OCI-LY3 (cell line): ENCODE results near the gene MAP3K5.

Source experiments
- H2AFZ ChIP-seq: fragments of 200-600, 300-600 bp; shearing (Covaris generic); 2 replicates; pipeline ENCODE4 v1.6.0; 2014; ENCODE audit warnings: antibody characterized with exemption, low read depth, low read length
- H3K27ac ChIP-seq: fragments of 200-600, 300-600 bp; sonication (generic); 2 replicates; pipeline ENCODE4 v1.5.1; 2014; ENCODE audit warnings: mild to moderate bottlenecking, low read length, moderate library complexity, mixed read lengths
- H3K27me3 ChIP-seq: fragments of 200-600, 300-600 bp; sonication (generic); 2 replicates; pipeline ENCODE4 v1.6.1; 2014; ENCODE audit warnings: low read depth, low read length, mixed read lengths
- H3K36me3 ChIP-seq: fragments of 200-600, 300-600 bp; sonication (generic); replicated peaks from 2 replicates; pipeline ENCODE3; 2014; ENCODE audit warnings: low read depth, low read length, mixed read lengths
- H3K4me1 ChIP-seq: fragments of 300-600, 200-600 bp; sonication (generic); 2 replicates; pipeline ENCODE4 v1.6.1; 2014; ENCODE audit warnings: low read length, mixed read lengths
- H3K4me2 ChIP-seq: fragments of 200-600, 300-600 bp; sonication (generic); 2 replicates; pipeline ENCODE4 v1.6.1; 2014; ENCODE audit warnings: low read length, mixed read lengths
- H3K4me3 ChIP-seq: fragments of 300-600, 200-600 bp; sonication (generic); 2 replicates; pipeline ENCODE4 v1.5.1; 2014; ENCODE audit warnings: antibody characterized with exemption, mild to moderate bottlenecking, low read length, moderate library complexity
- H3K79me2 ChIP-seq: fragments of 300-600, 200-600 bp; shearing (Covaris generic); 2 replicates; pipeline ENCODE4 v1.6.1; 2014; ENCODE audit warnings: mild to moderate bottlenecking, low read length, mixed read lengths
- H3K9ac ChIP-seq: fragments of 300-600, 200-600 bp; shearing (Covaris generic); 2 replicates; pipeline ENCODE4 v1.6.0; 2014; ENCODE audit warnings: mild to moderate bottlenecking, low read length, moderate library complexity
- H3K9me3 ChIP-seq: fragments of 200-600, 300-600 bp; shearing (Covaris generic); 2 replicates; pipeline ENCODE4 v1.6.1; 2014; ENCODE audit warnings: low read length, mixed read lengths; ENCODE audit not compliant: insufficient read depth
- H4K20me1 ChIP-seq: fragments of 200-600, 300-600 bp; sonication (generic); 2 replicates; pipeline ENCODE4 v1.6.1; 2016; ENCODE audit warnings: low read length, mixed read lengths; ENCODE audit not compliant: insufficient read depth
- CTCF ChIP-seq: fragments of 200-600, 300-600 bp; sonication (generic); IDR thresholded peaks from 2 replicates; pipeline ENCODE4 v1.5.1; 2014; ENCODE audit warnings: antibody characterized with exemption, low read length, low read depth
- EZH2phosphoT487 ChIP-seq: fragments of 200-600 bp; shearing (Covaris generic); IDR thresholded peaks from 2 replicates; pipeline ENCODE4 v1.6.1; 2018; ENCODE audit warnings: antibody characterized with exemption, mixed run types, low read depth

MAP3K5 gene

GRCh38 chr6:136614994-136615393 is 177.3 kb downstream of the MAP3K5 start:
- H3K79me2 ChIP-seq = no peaks in the 10 kb centered on the region
- TF ChIP-seq EZH2phosphoT487 (no peak), CTCF (no peak)
- no peak overlapping the region for H3K27ac ChIP-seq
- H2AFZ ChIP-seq = no peak overlapping the region
- no peaks in the 10 kb centered on the region for H3K27me3 ChIP-seq
- H3K4me2 ChIP-seq = no peak overlapping the region
- H3K9me3 ChIP-seq = no peaks in the 10 kb centered on the region
- H4K20me1 ChIP-seq = no peaks in the 10 kb centered on the region
- no peaks in the 10 kb centered on the region for H3K4me1 ChIP-seq
- H3K36me3 ChIP-seq = no peaks in the 10 kb centered on the region
- no peak overlapping the region for H3K9ac ChIP-seq
- H3K4me3 ChIP-seq = no peak overlapping the region

- Histone ChIP-seq H4K20me1 (no peaks in the 10 kb centered on the region), H3K4me1 (no peaks in the 10 kb centered on the region), H3K4me3 (no peak overlapping the region), H2AFZ (no peak overlapping the region), H3K27ac (no peak overlapping the region), H3K27me3 (no peaks in the 10 kb centered on the region), H3K9ac (no peak overlapping the region), H3K79me2 (no peaks in the 10 kb centered on the region), H3K9me3 (no peaks in the 10 kb centered on the region), H3K4me2 (no peak overlapping the region), H3K36me3 (no peaks in the 10 kb centered on the region)
- no peak for TF ChIP-seq CTCF
- no peak for TF ChIP-seq EZH2phosphoT487
Measured at GRCh38 chr6:136614350-136614749, 177.9 kb downstream of the MAP3K5 start.

DNA sequence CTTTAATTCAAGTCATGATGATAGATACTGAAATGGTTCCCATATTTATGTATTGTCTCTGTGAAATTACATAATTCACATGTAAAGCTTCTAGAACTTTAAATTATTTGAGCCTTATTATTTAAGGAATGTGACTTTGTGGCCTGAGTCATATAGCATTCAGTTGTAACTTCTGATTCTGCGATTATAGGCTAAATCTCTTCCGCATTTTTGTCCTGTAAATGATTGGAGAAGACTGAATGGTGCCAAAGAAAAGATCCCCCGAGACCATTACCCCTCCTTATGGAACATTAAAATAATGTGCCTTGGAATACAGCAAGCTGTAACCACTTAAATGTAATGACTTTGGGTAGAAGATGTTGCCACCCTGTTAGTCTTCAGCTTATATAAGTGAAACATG is 178.8 kb downstream of the MAP3K5 start:
- H3K4me1 ChIP-seq = peaks cover under 1% of the 10 kb centered on the region; the same call in 1 of the 2 replicates
- no peak overlapping the region for H3K4me3 ChIP-seq
- no peak overlapping the region for H3K9ac ChIP-seq
- no peaks in the 10 kb centered on the region for H3K36me3 ChIP-seq
- no peak overlapping the region for H3K27ac ChIP-seq
- TF ChIP-seq CTCF (no peak), EZH2phosphoT487 (no peak)
- no peaks in the 10 kb centered on the region for H4K20me1 ChIP-seq
- no peak overlapping the region for H3K4me2 ChIP-seq
- H3K27me3 ChIP-seq = no peaks in the 10 kb centered on the region
- no peaks in the 10 kb centered on the region for H3K9me3 ChIP-seq
- no peak overlapping the region for H2AFZ ChIP-seq
- no peaks in the 10 kb centered on the region for H3K79me2 ChIP-seq

DNA sequence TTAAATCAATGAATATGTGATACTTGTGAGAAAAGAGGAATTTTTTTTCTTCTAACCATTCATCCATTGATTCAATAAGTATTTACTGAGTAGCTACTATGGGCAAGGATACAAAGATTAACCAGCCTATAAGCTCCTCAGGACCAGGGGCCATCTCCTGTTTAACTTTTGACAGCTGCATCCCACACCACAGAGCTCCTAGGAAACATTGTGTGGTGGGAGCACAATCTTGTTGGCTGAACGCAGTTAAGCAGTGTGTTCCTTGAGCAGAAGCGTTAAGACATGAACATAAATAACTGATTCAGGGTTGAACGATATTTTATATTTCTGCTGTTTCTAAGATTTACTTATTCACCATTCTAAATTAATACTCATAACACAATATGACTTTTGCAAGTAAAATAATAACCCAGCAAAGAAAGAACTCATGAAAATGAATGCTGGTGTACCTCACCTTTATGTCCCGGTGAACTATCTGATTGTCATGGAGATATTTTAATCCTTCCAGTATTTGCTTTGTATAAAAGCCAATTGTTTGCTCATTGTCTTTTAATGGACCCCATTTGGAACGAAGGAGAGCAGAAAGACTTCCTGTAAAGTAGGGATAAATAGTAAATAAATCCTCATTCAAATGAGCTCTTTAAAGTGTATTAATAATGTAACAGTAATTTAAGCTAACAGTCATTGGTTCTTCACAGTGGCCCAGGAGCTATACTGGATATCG is 179.4 kb downstream of the MAP3K5 start:
- Histone ChIP-seq H3K4me1 (peaks cover 3% of the 10 kb centered on the region; the same call in 1 of the 2 replicates), H3K27ac (no peak overlapping the region), H4K20me1 (no peaks in the 10 kb centered on the region), H3K9me3 (no peaks in the 10 kb centered on the region), H2AFZ (no peak overlapping the region), H3K36me3 (no peaks in the 10 kb centered on the region), H3K79me2 (no peaks in the 10 kb centered on the region), H3K4me2 (no peak overlapping the region), H3K4me3 (no peak overlapping the region), H3K27me3 (no peaks in the 10 kb centered on the region), H3K9ac (no peak overlapping the region)
- TF ChIP-seq CTCF (no peak), EZH2phosphoT487 (no peak)
